Activated T-helper 17 cell treated with anti-CD3 and anti-CD28 coated beads, Interleukin-2, amount 50 U/mL, for 72 hours (primary cell): ENCODE measurements around the gene TC2N. TPM values are rescaled to one million over a fixed set of nuclear protein-coding genes. Genes with fewer than 3 reads are reported as not detected.

Experiments used
- ATAC-seq: fragments of 150-1000 bp; cut with Tn5 transposase; replicated peaks from 2 replicates; pipeline ENCODE4 v1.10.0; 2021; ENCODE audit warnings: mild to moderate bottlenecking, moderate library complexity
- H3K27ac Mint-ChIP-seq: one replicate; pipeline ENCODE4 v1.8.0; 2022; ENCODE audit warnings: mixed read lengths
- H3K27me3 Mint-ChIP-seq: one replicate; pipeline ENCODE4 v1.8.0; 2022; ENCODE audit warnings: mixed read lengths
- H3K36me3 Mint-ChIP-seq: one replicate; pipeline ENCODE4 v1.8.0; 2022; ENCODE audit warnings: low read depth, mild to moderate bottlenecking, mixed read lengths
- H3K4me1 Mint-ChIP-seq: one replicate; pipeline ENCODE4 v1.8.0; 2022; ENCODE audit warnings: mixed read lengths
- H3K4me3 Mint-ChIP-seq: one replicate; pipeline ENCODE4 v1.8.0; 2022; ENCODE audit warnings: mild to moderate bottlenecking, mixed read lengths
- H3K9me3 Mint-ChIP-seq: one replicate; pipeline ENCODE4 v1.8.0; 2022; ENCODE audit warnings: mixed read lengths
- total RNA-seq, 2 donors: library from RNA; stranded (reverse); gene quantifications; one replicate each; pipeline ENCODE4 v1.2.3, GENCODE V29; 2022

TC2N gene
- total RNA-seq, 2 donors from 2014 or later = 39.2 to 81.2 TPM

- Mint-ChIP-seq H3K4me3 (no peak overlapping the region), H3K36me3 (no peaks in the 10 kb centered on the region), H3K27me3 (no peaks in the 10 kb centered on the region), H3K4me1 (peaks cover 6% of the 10 kb centered on the region), H3K27ac (no peak overlapping the region), H3K9me3 (no peaks in the 10 kb centered on the region)
- no peak for ATAC-seq
Measured at GRCh38 chr14:91897106-91897701, 29.9 kb upstream of the TC2N start.

GRCh38 chr14:91896419-91896818 is 29.1 kb upstream of the TC2N start:
- H3K4me3 Mint-ChIP-seq = no peak overlapping the region

GRCh38 chr14:91893669-91894068 is 26.3 kb upstream of the TC2N start:
- Mint-ChIP-seq H3K4me3 (peak overlapping the region; percentile 52), H3K4me1 (peaks cover 14% of the 10 kb centered on the region)

More at GRCh38 chr14:91896419-91896818, 29.1 kb upstream of the TC2N start:
- H3K27ac Mint-ChIP-seq = no peak overlapping the region
- H3K4me1 Mint-ChIP-seq = peaks cover 6% of the 10 kb centered on the region
- no peaks in the 10 kb centered on the region for H3K9me3 Mint-ChIP-seq
- H3K27me3 Mint-ChIP-seq = no peaks in the 10 kb centered on the region
- no peaks in the 10 kb centered on the region for H3K36me3 Mint-ChIP-seq
- ATAC-seq = no peak

GRCh38 chr14:91893007-91893406 is 25.7 kb upstream of the TC2N start:
- Mint-ChIP-seq H3K9me3 (no peaks in the 10 kb centered on the region), H3K27me3 (no peaks in the 10 kb centered on the region), H3K4me1 (peaks cover 14% of the 10 kb centered on the region), H3K4me3 (peak overlapping the region; percentile 52), H3K27ac (peak overlapping the region; percentile 81), H3K36me3 (no peaks in the 10 kb centered on the region)
- ATAC-seq = peak; percentile 55

More at GRCh38 chr14:91893669-91894068, 26.3 kb upstream of the TC2N start:
- peak; percentile 80 for ATAC-seq
- Mint-ChIP-seq H3K36me3 (no peaks in the 10 kb centered on the region), H3K9me3 (no peaks in the 10 kb centered on the region), H3K27me3 (no peaks in the 10 kb centered on the region), H3K27ac (peak overlapping the region; percentile 81)

- Mint-ChIP-seq H3K27ac (no peak overlapping the region), H3K9me3 (no peaks in the 10 kb centered on the region), H3K4me1 (peaks cover 14% of the 10 kb centered on the region)
Measured at GRCh38 chr14:91891721-91892220, 24.4 kb upstream of the TC2N start.

GRCh38 chr14:91891101-91891500 is 23.8 kb upstream of the TC2N start:
- Mint-ChIP-seq H3K9me3 (no peaks in the 10 kb centered on the region), H3K36me3 (no peaks in the 10 kb centered on the region), H3K27me3 (no peaks in the 10 kb centered on the region), H3K4me1 (peaks cover 14% of the 10 kb centered on the region), H3K4me3 (no peak overlapping the region), H3K27ac (no peak overlapping the region)
- no peak for ATAC-seq

More at GRCh38 chr14:91891721-91892220, 24.4 kb upstream of the TC2N start:
- ATAC-seq = no peak
- Mint-ChIP-seq H3K27me3 (no peaks in the 10 kb centered on the region), H3K4me3 (no peak overlapping the region), H3K36me3 (no peaks in the 10 kb centered on the region)

GRCh38 chr14:91890291-91890749 is 23.0 kb upstream of the TC2N start:
- Mint-ChIP-seq H3K27me3 (no peaks in the 10 kb centered on the region), H3K36me3 (no peaks in the 10 kb centered on the region), H3K4me1 (peaks cover 14% of the 10 kb centered on the region), H3K27ac (peak overlapping the region; percentile 71), H3K4me3 (no peak overlapping the region), H3K9me3 (no peaks in the 10 kb centered on the region)
- ATAC-seq = no peak

- peak overlapping the region; percentile 71 for H3K27ac Mint-ChIP-seq
Measured at GRCh38 chr14:91889477-91890211, 22.3 kb upstream of the TC2N start.

GRCh38 chr14:91888641-91889476 is 21.5 kb upstream of the TC2N start:
- Mint-ChIP-seq H3K9me3 (no peaks in the 10 kb centered on the region), H3K27ac (no peak overlapping the region), H3K4me1 (peaks cover 14% of the 10 kb centered on the region), H3K36me3 (no peaks in the 10 kb centered on the region), H3K4me3 (no peak overlapping the region), H3K27me3 (no peaks in the 10 kb centered on the region)
- no peak for ATAC-seq

More at GRCh38 chr14:91889477-91890211, 22.3 kb upstream of the TC2N start:
- peaks cover 14% of the 10 kb centered on the region for H3K4me1 Mint-ChIP-seq
- ATAC-seq = no peak
- no peaks in the 10 kb centered on the region for H3K27me3 Mint-ChIP-seq
- no peaks in the 10 kb centered on the region for H3K9me3 Mint-ChIP-seq
- H3K36me3 Mint-ChIP-seq = no peaks in the 10 kb centered on the region
- no peak overlapping the region for H3K4me3 Mint-ChIP-seq

- no peaks in the 10 kb centered on the region for H3K36me3 Mint-ChIP-seq
- H3K9me3 Mint-ChIP-seq = no peaks in the 10 kb centered on the region
- H3K27ac Mint-ChIP-seq = no peak overlapping the region
- no peak for ATAC-seq
- no peak overlapping the region for H3K4me3 Mint-ChIP-seq
- H3K4me1 Mint-ChIP-seq = peaks cover 7% of the 10 kb centered on the region
- H3K27me3 Mint-ChIP-seq = no peaks in the 10 kb centered on the region
Measured at GRCh38 chr14:91886961-91887360, 19.6 kb upstream of the TC2N start.

- no peaks in the 10 kb centered on the region for H3K27me3 Mint-ChIP-seq
- no peak for ATAC-seq
- H3K4me3 Mint-ChIP-seq = no peak overlapping the region
- H3K9me3 Mint-ChIP-seq = no peaks in the 10 kb centered on the region
- peaks cover 14% of the 10 kb centered on the region for H3K4me1 Mint-ChIP-seq
- H3K27ac Mint-ChIP-seq = no peak overlapping the region
- H3K36me3 Mint-ChIP-seq = no peaks in the 10 kb centered on the region
Measured at GRCh38 chr14:91885839-91886238, 18.5 kb upstream of the TC2N start.

GRCh38 chr14:91885113-91885712 is 17.9 kb upstream of the TC2N start:
- H3K27ac Mint-ChIP-seq = peak overlapping the region; percentile 20
- no peaks in the 10 kb centered on the region for H3K27me3 Mint-ChIP-seq
- ATAC-seq = no peak
- H3K36me3 Mint-ChIP-seq = no peaks in the 10 kb centered on the region
- H3K4me3 Mint-ChIP-seq = no peak overlapping the region
- H3K4me1 Mint-ChIP-seq = peaks cover 12% of the 10 kb centered on the region
- H3K9me3 Mint-ChIP-seq = no peaks in the 10 kb centered on the region

GRCh38 chr14:91884664-91885063 is 17.3 kb upstream of the TC2N start:
- ATAC-seq = no peak
- no peaks in the 10 kb centered on the region for H3K27me3 Mint-ChIP-seq
- H3K4me1 Mint-ChIP-seq = peaks cover 13% of the 10 kb centered on the region
- no peaks in the 10 kb centered on the region for H3K9me3 Mint-ChIP-seq
- no peak overlapping the region for H3K27ac Mint-ChIP-seq
- no peak overlapping the region for H3K4me3 Mint-ChIP-seq
- no peaks in the 10 kb centered on the region for H3K36me3 Mint-ChIP-seq

GRCh38 chr14:91883753-91884152 is 16.4 kb upstream of the TC2N start:
- no peaks in the 10 kb centered on the region for H3K9me3 Mint-ChIP-seq
- H3K27ac Mint-ChIP-seq = no peak overlapping the region
- H3K27me3 Mint-ChIP-seq = no peaks in the 10 kb centered on the region
- no peaks in the 10 kb centered on the region for H3K36me3 Mint-ChIP-seq
- no peak overlapping the region for H3K4me3 Mint-ChIP-seq
- ATAC-seq = no peak
- peaks cover 13% of the 10 kb centered on the region for H3K4me1 Mint-ChIP-seq
